ENCODE measurements around the gene C10orf67.
"Not testable (repeated sequence)": the region's sequence is repeated elsewhere in the genome, so short reads cannot be mapped to it uniquely, and the experiment has no call there.

Gene C10orf67

DNA sequence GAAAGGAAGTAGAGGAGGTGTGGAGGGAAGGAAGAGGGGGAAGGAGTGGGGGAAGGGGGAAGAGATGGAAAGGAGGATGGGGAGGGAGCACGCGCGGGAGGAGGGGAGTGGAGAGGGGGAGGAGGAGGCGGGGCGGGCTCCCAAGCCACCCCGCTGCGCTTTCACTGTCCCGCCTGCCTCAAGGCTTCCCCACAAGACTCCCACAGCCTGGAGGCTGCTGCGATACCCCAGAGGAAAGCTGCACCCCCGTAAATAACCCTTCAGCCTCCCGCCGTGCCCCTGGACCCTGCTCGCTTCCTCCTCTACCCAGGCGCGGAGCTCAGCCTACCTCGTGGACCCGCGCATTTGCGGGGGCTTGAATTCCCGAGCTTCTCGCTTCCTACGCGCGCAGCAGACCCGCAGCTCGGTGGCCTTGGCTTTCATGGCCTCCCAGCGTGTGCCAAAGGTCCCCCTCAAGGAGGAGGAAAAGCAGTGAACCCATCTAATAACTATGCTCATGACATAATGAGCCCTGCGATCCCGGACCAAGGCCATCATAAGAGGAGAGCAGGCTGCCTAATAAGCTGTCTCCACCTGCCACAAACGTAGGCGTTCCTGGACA lies at the start of gene C10orf67:
C10orf67 (minus strand) TSS at position 557 of the 601 bp plus-strand sequence; CDS start at position 534, 23 bp downstream.
- H3K27me3 ChIP-seq (ENCODE audit: control insufficient read depth in 1 of 2, insufficient read depth in 2 of 2, low read length in 2 of 2) = peaks cover 10 to 12% of the 10 kb centered on the region in 2 donors
- peaks cover 7% of the 10 kb centered on the region for H3K4me1 ChIP-seq (ENCODE audit: control insufficient read depth, insufficient read depth, low read length)
- H3K27ac ChIP-seq (ENCODE audit: low read length) = no peak within 1 kb of the TSS
- H3K9ac ChIP-seq (ENCODE audit: low read length in 2 of 2) = peak within 1 kb of the TSS in 1 of 2 donors; percentile 33
- no peaks in the 10 kb centered on the region for H3K9me3 ChIP-seq (ENCODE audit: control insufficient read depth in 2 of 2, low read length in 2 of 2)
- no peaks in the 10 kb centered on the region for H3K36me3 ChIP-seq (ENCODE audit: control insufficient read depth in 2 of 2, insufficient read depth in 2 of 2, low read length in 2 of 2)
- peak within 1 kb of the TSS; percentile 73 to 76 for H3K4me3 ChIP-seq (ENCODE audit: low read length in 2 of 2)

DNA sequence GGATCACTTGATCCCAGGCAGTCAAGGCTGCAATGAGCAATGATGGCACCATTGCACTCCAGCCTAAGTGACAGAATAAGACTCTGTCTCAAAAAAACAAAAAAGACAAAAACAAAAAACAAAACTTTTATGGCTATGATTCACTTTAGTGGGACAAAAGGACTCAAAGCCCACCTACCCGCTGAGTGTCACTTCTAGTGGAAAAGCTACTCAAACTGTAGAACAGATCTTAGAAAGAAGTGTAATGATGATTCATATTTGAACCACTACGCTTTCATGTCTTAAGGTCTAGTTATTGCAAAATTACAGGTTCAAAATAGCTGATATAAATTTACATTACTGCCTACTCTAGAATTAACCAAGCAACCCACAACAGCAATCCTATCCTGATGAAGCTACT lies 47.2 kb upstream of the C10orf67 start:
- Histone ChIP-seq H3K9ac (ENCODE audit: low read length in 2 of 2) (no peak overlapping the region), H3K36me3 (ENCODE audit: control insufficient read depth in 2 of 2, insufficient read depth in 2 of 2, low read length in 2 of 2) (no peaks in the 10 kb centered on the region), H3K4me1 (ENCODE audit: control insufficient read depth, insufficient read depth, low read length) (no peaks in the 10 kb centered on the region), H3K4me3 (ENCODE audit: low read length in 2 of 2) (no peak overlapping the region), H3K27me3 (ENCODE audit: control insufficient read depth in 1 of 2, insufficient read depth in 2 of 2, low read length in 2 of 2) (no peaks in the 10 kb centered on the region), H3K27ac (ENCODE audit: low read length) (no peak overlapping the region), H3K9me3 (ENCODE audit: control insufficient read depth in 2 of 2, low read length in 2 of 2) (no peaks in the 10 kb centered on the region)

DNA sequence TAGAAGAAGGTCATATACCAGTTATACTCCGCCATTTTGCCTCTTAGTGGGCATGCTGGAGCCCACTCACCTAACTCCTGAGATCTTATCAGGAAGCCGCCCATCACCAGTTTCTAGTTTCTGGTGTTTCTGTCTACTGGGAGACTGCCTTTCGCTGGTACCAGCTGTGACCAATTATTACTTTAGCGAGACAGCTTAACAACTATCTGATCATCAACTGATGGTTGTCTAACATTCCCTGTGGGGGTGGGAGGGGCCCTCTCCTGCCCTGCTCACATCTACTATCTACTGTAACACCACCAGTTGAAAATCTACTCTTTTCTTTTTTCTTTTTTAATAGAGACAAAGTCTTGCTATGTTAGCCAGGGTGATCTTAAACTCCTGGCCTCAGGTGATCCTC lies 46.2 kb upstream of the C10orf67 start:
- Histone ChIP-seq H3K4me1 (ENCODE audit: control insufficient read depth, insufficient read depth, low read length) (no peaks in the 10 kb centered on the region), H3K4me3 (ENCODE audit: low read length in 2 of 2) (no peak overlapping the region), H3K27me3 (ENCODE audit: control insufficient read depth in 1 of 2, insufficient read depth in 2 of 2, low read length in 2 of 2) (no peaks in the 10 kb centered on the region), H3K9ac (ENCODE audit: low read length in 2 of 2) (no peak overlapping the region), H3K27ac (ENCODE audit: low read length) (no peak overlapping the region), H3K36me3 (ENCODE audit: control insufficient read depth in 2 of 2, insufficient read depth in 2 of 2, low read length in 2 of 2) (no peaks in the 10 kb centered on the region), H3K9me3 (ENCODE audit: control insufficient read depth in 2 of 2, low read length in 2 of 2) (no peaks in the 10 kb centered on the region)

DNA sequence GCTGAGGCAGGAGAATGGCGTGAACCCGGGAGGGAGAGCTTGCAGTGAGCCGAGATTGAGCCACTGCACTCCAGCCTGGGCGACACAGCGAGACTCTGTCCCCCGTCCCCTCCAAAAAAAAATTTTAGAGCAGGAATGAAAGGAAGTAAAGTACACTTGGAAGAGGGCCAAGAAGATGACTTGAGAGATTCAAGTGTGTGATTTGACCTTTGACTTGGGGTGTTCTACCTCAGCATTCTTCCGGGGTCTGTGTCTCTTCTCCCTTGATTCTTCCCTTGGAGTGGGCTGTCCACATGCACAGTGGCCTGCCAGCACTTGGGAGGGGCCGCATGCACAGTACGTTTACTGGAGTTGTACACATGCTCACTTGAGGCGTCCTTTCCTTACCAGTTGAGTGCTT lies 45.8 kb upstream of the C10orf67 start:
- not testable (repeated sequence) for H3K9me3 ChIP-seq (ENCODE audit: control insufficient read depth in 2 of 2, low read length in 2 of 2); H3K27ac ChIP-seq (ENCODE audit: low read length); H3K27me3 ChIP-seq (ENCODE audit: control insufficient read depth in 1 of 2, insufficient read depth in 2 of 2, low read length in 2 of 2); H3K36me3 ChIP-seq (ENCODE audit: control insufficient read depth in 2 of 2, insufficient read depth in 2 of 2, low read length in 2 of 2); H3K4me1 ChIP-seq (ENCODE audit: control insufficient read depth, insufficient read depth, low read length); H3K9ac ChIP-seq (ENCODE audit: low read length in 2 of 2); H3K4me3 ChIP-seq (ENCODE audit: low read length in 2 of 2)

DNA sequence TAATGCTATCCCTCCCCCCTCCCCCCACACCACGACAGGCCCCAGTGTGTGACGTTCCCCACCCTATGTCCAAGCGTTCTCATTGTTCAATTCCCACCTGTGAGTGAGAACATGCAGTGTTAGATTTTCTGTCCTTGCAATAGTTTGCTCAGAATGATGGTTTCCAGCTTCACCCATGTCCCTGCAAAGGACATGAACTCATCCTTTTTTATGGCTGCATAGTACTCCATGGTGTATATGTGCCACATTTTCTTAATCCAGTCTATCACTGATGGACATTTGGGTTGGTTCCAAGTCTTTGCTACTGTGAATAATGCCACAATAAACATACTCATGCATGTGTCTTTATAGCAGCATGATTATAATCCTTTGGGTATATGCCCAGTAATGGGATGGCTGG lies 42.9 kb upstream of the C10orf67 start:
- H3K27ac ChIP-seq (ENCODE audit: low read length); H3K27me3 ChIP-seq (ENCODE audit: control insufficient read depth in 1 of 2, insufficient read depth in 2 of 2, low read length in 2 of 2); H3K9me3 ChIP-seq (ENCODE audit: control insufficient read depth in 2 of 2, low read length in 2 of 2): not testable (repeated sequence)

DNA sequence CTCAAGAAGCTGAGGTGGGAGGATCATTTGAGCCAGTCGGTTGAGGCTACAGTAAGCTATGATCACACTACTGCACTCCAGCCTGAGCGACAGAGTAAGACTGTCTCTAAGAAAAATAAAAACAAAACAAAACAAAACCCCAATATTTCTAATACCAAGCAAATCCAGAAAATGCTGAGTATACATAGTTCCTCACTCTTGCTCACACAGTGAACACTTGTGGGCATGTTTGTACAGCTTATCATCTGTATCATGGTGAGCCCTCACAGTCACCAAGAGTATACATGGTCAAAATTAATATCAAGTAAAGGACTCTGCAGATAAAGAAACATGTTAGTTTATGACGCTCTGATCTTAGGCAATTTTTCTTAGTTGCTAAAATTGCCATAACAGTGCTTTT lies 41.5 kb upstream of the C10orf67 start:
- H3K9ac ChIP-seq (ENCODE audit: low read length in 2 of 2) = no peak overlapping the region
- no peaks in the 10 kb centered on the region for H3K4me1 ChIP-seq (ENCODE audit: control insufficient read depth, insufficient read depth, low read length)
- no peaks in the 10 kb centered on the region for H3K36me3 ChIP-seq (ENCODE audit: control insufficient read depth in 2 of 2, insufficient read depth in 2 of 2, low read length in 2 of 2)
- no peak overlapping the region for H3K4me3 ChIP-seq (ENCODE audit: low read length in 2 of 2)
- H3K9me3 ChIP-seq (ENCODE audit: control insufficient read depth in 2 of 2, low read length in 2 of 2) = no peaks in the 10 kb centered on the region
- H3K27me3 ChIP-seq (ENCODE audit: control insufficient read depth in 1 of 2, insufficient read depth in 2 of 2, low read length in 2 of 2) = no peaks in the 10 kb centered on the region
- no peak overlapping the region for H3K27ac ChIP-seq (ENCODE audit: low read length)

More for the DNA sequence above, 42.9 kb upstream of the C10orf67 start:
- H3K36me3 ChIP-seq (ENCODE audit: control insufficient read depth in 2 of 2, insufficient read depth in 2 of 2, low read length in 2 of 2); H3K9ac ChIP-seq (ENCODE audit: low read length in 2 of 2); H3K4me1 ChIP-seq (ENCODE audit: control insufficient read depth, insufficient read depth, low read length); H3K4me3 ChIP-seq (ENCODE audit: low read length in 2 of 2): not testable (repeated sequence)

DNA sequence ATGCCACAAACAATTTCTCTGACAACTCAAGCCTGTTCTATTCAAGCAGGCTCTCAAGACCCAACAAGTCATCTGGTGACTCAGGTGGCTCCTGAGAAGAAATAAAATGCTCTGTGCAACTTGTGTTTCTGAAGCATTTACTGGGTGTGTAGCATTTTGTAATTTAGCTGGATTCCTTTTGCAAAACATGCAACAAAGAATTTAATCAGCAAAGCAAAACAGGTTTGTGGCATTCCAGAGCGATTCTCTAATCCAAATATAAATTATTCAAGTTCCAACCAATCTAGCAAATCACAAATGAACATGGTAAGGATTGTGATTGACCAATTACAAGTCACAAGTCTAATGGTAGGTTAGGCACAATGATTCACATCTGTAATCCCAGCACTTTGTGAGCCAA lies 39.8 kb upstream of the C10orf67 start:
- H3K4me3 ChIP-seq (ENCODE audit: low read length in 2 of 2) = no peak overlapping the region
- no peaks in the 10 kb centered on the region for H3K27me3 ChIP-seq (ENCODE audit: control insufficient read depth in 1 of 2, insufficient read depth in 2 of 2, low read length in 2 of 2)
- no peak overlapping the region for H3K27ac ChIP-seq (ENCODE audit: low read length)
- H3K9me3 ChIP-seq (ENCODE audit: control insufficient read depth in 2 of 2, low read length in 2 of 2) = no peaks in the 10 kb centered on the region
- no peaks in the 10 kb centered on the region for H3K4me1 ChIP-seq (ENCODE audit: control insufficient read depth, insufficient read depth, low read length)
- no peak overlapping the region for H3K9ac ChIP-seq (ENCODE audit: low read length in 2 of 2)
- no peaks in the 10 kb centered on the region for H3K36me3 ChIP-seq (ENCODE audit: control insufficient read depth in 2 of 2, insufficient read depth in 2 of 2, low read length in 2 of 2)

DNA sequence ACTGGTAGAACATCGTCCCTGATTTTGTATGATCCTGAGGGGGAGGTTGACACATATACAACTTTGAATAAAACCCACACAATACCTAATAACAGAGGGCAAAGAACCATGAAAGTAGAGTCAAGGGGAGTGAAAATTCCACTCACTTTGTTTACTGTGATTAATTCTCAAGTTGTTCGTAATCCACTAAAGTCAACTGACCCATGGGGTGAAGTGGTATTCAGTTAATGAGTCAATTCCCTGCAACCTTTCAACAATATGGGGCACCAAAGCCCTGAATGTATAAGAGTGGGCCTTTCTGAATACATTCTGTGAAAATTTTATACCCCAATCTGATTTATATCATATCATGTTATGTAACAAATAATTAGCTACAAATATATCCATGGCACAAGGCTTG lies 39.0 kb upstream of the C10orf67 start:
- H3K36me3 ChIP-seq (ENCODE audit: control insufficient read depth in 2 of 2, insufficient read depth in 2 of 2, low read length in 2 of 2) = no peaks in the 10 kb centered on the region
- no peak overlapping the region for H3K9ac ChIP-seq (ENCODE audit: low read length in 2 of 2)
- no peak overlapping the region for H3K4me3 ChIP-seq (ENCODE audit: low read length in 2 of 2)
- H3K27me3 ChIP-seq (ENCODE audit: control insufficient read depth in 1 of 2, insufficient read depth in 2 of 2, low read length in 2 of 2) = no peaks in the 10 kb centered on the region
- H3K27ac ChIP-seq (ENCODE audit: low read length) = no peak overlapping the region
- H3K4me1 ChIP-seq (ENCODE audit: control insufficient read depth, insufficient read depth, low read length) = no peaks in the 10 kb centered on the region
- no peaks in the 10 kb centered on the region for H3K9me3 ChIP-seq (ENCODE audit: control insufficient read depth in 2 of 2, low read length in 2 of 2)

DNA sequence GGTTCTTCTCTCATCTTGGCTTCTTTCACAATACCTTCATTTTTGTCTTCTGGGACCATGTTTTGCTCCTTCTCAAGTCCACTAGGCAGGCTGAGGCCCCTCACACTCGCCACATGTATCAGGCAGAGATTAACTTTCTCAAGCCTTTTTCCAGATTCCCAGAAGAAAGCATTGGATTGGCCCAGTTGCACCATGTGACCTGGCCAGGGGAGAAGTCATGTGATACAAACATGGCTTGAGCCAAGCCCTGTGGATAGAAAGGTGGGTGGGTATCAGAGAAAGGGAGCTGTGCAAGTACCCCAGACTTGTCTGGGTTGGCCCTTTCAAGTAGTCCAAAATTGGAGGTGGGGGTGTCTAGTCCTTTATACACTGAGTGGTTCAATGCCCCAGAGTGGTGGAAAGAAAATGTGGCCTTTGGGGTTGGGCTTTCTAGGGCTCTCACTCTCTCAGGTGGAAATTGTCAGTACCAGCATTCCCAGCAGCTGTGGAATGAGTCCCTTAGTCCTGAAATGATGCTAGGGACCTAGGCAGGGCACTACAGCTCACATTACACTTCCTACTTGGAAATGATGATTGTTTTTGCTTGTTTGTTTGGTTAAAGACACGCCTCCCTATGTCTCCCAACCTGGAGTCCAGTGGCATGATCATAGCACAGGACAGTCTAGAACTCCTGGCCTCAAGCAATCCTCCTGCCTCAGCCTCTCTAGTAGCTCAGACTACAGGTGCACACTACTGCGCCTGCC lies 36.9 kb upstream of the C10orf67 start:
- Histone ChIP-seq H3K9me3 (ENCODE audit: control insufficient read depth in 2 of 2, low read length in 2 of 2) (no peaks in the 10 kb centered on the region), H3K4me1 (ENCODE audit: control insufficient read depth, insufficient read depth, low read length) (no peaks in the 10 kb centered on the region), H3K36me3 (ENCODE audit: control insufficient read depth in 2 of 2, insufficient read depth in 2 of 2, low read length in 2 of 2) (no peaks in the 10 kb centered on the region), H3K27me3 (ENCODE audit: control insufficient read depth in 1 of 2, insufficient read depth in 2 of 2, low read length in 2 of 2) (no peaks in the 10 kb centered on the region), H3K27ac (ENCODE audit: low read length) (no peak overlapping the region), H3K9ac (ENCODE audit: low read length in 2 of 2) (no peak overlapping the region), H3K4me3 (ENCODE audit: low read length in 2 of 2) (no peak overlapping the region)

DNA sequence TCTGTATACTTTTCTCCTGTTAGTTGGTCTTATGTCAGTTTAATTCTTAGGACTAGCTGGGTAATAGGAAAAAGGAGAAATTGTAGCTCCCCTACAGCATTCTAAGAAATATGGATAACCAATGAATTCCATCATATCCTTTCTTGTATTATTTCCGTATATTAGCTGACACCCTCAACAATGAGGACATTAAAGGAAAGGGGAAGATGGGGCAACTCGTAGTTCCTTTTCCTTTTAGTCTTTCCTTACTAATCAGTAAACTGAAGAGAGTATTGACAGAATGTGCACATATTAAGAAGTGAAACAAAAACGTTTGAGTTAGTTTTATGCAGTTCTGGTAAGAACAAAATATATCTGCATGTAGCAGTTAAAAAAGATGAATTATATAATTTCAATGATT lies 35.1 kb upstream of the C10orf67 start:
- Histone ChIP-seq H3K4me3 (ENCODE audit: low read length in 2 of 2) (no peak overlapping the region), H3K36me3 (ENCODE audit: control insufficient read depth in 2 of 2, insufficient read depth in 2 of 2, low read length in 2 of 2) (no peaks in the 10 kb centered on the region), H3K4me1 (ENCODE audit: control insufficient read depth, insufficient read depth, low read length) (no peaks in the 10 kb centered on the region), H3K27me3 (ENCODE audit: control insufficient read depth in 1 of 2, insufficient read depth in 2 of 2, low read length in 2 of 2) (no peaks in the 10 kb centered on the region), H3K9me3 (ENCODE audit: control insufficient read depth in 2 of 2, low read length in 2 of 2) (no peaks in the 10 kb centered on the region), H3K9ac (ENCODE audit: low read length in 2 of 2) (no peak overlapping the region), H3K27ac (ENCODE audit: low read length) (no peak overlapping the region)

DNA sequence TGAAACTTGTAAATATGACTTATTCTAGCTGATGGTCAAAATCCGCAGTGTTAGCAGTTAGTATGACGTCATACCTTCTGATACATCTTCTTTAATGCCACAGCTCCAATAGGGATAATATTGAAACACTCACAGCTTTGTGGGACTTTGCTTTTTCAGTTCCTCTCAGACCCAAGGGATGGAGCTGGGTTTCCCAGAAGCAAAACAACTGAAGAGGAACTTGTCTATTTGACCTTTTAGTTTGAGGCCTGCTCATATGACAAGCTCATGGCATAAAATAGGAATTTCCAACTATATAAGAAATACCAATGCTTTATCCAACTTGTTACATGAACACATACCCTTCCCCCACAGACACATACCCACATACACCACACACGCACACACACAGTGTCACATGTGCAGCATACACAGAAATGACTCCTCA lies 31.6 kb upstream of the C10orf67 start:
- no peaks in the 10 kb centered on the region for H3K36me3 ChIP-seq (ENCODE audit: control insufficient read depth in 2 of 2, insufficient read depth in 2 of 2, low read length in 2 of 2)
- no peak overlapping the region for H3K4me3 ChIP-seq (ENCODE audit: low read length in 2 of 2)
- H3K4me1 ChIP-seq (ENCODE audit: control insufficient read depth, insufficient read depth, low read length) = no peaks in the 10 kb centered on the region
- H3K27ac ChIP-seq (ENCODE audit: low read length) = no peak overlapping the region
- no peaks in the 10 kb centered on the region for H3K9me3 ChIP-seq (ENCODE audit: control insufficient read depth in 2 of 2, low read length in 2 of 2)
- H3K27me3 ChIP-seq (ENCODE audit: control insufficient read depth in 1 of 2, insufficient read depth in 2 of 2, low read length in 2 of 2) = no peaks in the 10 kb centered on the region
- no peak overlapping the region for H3K9ac ChIP-seq (ENCODE audit: low read length in 2 of 2)
